Central memory CD8-positive, alpha-beta T cell (primary cell): Measurements from ENCODE around the gene RBM34.

ENCODE experiments used
- ATAC-seq: fragments of 150-1000 bp; cut with Tn5 transposase; replicated peaks from 2 replicates; pipeline ENCODE4 v1.10.0; 2022; ENCODE audit warnings: mild to moderate bottlenecking, moderate FRiP score, moderate number of reproducible peaks; ENCODE audit not compliant: poor library complexity, severe bottlenecking; ENCODE audit errors: extremely low read depth
- DNase-seq, 2 donors: peaks; one replicate each; pipeline ENCODE4 v3.0.0; 2021; ENCODE audit warnings: low spot score in 2 of 2
- H3K27ac Mint-ChIP-seq: one replicate; pipeline ENCODE4 v1.8.0; 2022; ENCODE audit warnings: low read depth, mild to moderate bottlenecking, moderate library complexity, mixed read lengths
- H3K27me3 Mint-ChIP-seq: one replicate; pipeline ENCODE4 v1.8.0; 2022; ENCODE audit warnings: mixed read lengths
- H3K36me3 Mint-ChIP-seq: one replicate; pipeline ENCODE4 v1.8.0; 2022; ENCODE audit warnings: mild to moderate bottlenecking, moderate library complexity, mixed read lengths; ENCODE audit not compliant: insufficient read depth
- H3K4me1 Mint-ChIP-seq: one replicate; pipeline ENCODE4 v1.8.0; 2022; ENCODE audit warnings: mixed read lengths
- H3K4me3 Mint-ChIP-seq: one replicate; pipeline ENCODE4 v1.8.0; 2022; ENCODE audit warnings: mild to moderate bottlenecking, moderate library complexity, mixed read lengths
- H3K9me3 Mint-ChIP-seq: one replicate; pipeline ENCODE4 v1.8.0; 2022; ENCODE audit warnings: mixed read lengths

The RBM34 gene

GRCh38 chr1:235127732-235128455 is 33.2 kb downstream of the RBM34 start:
- Mint-ChIP-seq H3K4me3 (peak overlapping the region; percentile 99), H3K9me3 (no peaks in the 10 kb centered on the region), H3K27me3 (no peaks in the 10 kb centered on the region), H3K4me1 (peaks cover 41% of the 10 kb centered on the region), H3K36me3 (peaks cover 36% of the 10 kb centered on the region), H3K27ac (peak overlapping the region; percentile 96)
- DNase-seq (no peak), ATAC-seq (peak; percentile 21)

GRCh38 chr1:235127203-235127602 is 33.8 kb downstream of the RBM34 start:
- H3K4me3 Mint-ChIP-seq, result peak overlapping the region; percentile 99
- peaks cover 47% of the 10 kb centered on the region for H3K4me1 Mint-ChIP-seq

GRCh38 chr1:235124665-235125064 is 36.4 kb downstream of the RBM34 start:
- H3K9me3 Mint-ChIP-seq, result no peaks in the 10 kb centered on the region
- peak overlapping the region; percentile 44 for H3K4me3 Mint-ChIP-seq
- ATAC-seq (no peak), DNase-seq (no peak)
- H3K4me1 Mint-ChIP-seq, result peaks cover 53% of the 10 kb centered on the region
- H3K27ac Mint-ChIP-seq, result no peak overlapping the region
- peaks cover 56% of the 10 kb centered on the region for H3K36me3 Mint-ChIP-seq
- H3K27me3 Mint-ChIP-seq, result no peaks in the 10 kb centered on the region

More at GRCh38 chr1:235127203-235127602, 33.8 kb downstream of the RBM34 start:
- DNase-seq, result no peak
- Mint-ChIP-seq H3K36me3 (peaks cover 36% of the 10 kb centered on the region), H3K27me3 (no peaks in the 10 kb centered on the region), H3K9me3 (no peaks in the 10 kb centered on the region), H3K27ac (peak overlapping the region; percentile 96)
- ATAC-seq, result no peak

DNA sequence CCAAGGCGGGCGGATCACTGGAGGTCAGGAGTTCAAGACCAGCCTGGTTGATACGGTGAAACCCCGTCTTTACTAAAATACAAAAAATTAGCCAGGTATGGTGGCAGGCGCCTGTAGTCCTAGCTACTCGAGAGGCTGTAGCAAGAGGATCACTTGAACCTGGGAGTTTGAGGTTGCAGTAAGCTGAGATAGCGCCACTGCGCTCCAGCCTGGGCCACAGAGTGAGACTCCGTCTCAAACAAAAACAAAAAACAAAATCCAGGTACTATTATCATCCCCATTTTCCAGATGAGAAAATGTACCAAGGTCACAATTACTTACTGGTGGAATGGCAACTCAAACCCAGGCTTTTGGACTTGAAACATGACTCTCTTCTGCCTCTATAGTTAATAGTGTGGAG is 36.9 kb downstream of the RBM34 start:
- H3K27ac Mint-ChIP-seq, result no peak overlapping the region
- H3K27me3 Mint-ChIP-seq, result no peaks in the 10 kb centered on the region
- DNase-seq (no peak), ATAC-seq (no peak)
- peaks cover 53% of the 10 kb centered on the region for H3K4me1 Mint-ChIP-seq
- peak overlapping the region; percentile 44 for H3K4me3 Mint-ChIP-seq
- no peaks in the 10 kb centered on the region for H3K9me3 Mint-ChIP-seq
- peaks cover 60% of the 10 kb centered on the region for H3K36me3 Mint-ChIP-seq

GRCh38 chr1:235122348-235122747 is 38.7 kb downstream of the RBM34 start:
- H3K36me3 Mint-ChIP-seq, result peaks cover 65% of the 10 kb centered on the region
- no peaks in the 10 kb centered on the region for H3K9me3 Mint-ChIP-seq
- peak overlapping the region; percentile 42 for H3K27ac Mint-ChIP-seq

DNA sequence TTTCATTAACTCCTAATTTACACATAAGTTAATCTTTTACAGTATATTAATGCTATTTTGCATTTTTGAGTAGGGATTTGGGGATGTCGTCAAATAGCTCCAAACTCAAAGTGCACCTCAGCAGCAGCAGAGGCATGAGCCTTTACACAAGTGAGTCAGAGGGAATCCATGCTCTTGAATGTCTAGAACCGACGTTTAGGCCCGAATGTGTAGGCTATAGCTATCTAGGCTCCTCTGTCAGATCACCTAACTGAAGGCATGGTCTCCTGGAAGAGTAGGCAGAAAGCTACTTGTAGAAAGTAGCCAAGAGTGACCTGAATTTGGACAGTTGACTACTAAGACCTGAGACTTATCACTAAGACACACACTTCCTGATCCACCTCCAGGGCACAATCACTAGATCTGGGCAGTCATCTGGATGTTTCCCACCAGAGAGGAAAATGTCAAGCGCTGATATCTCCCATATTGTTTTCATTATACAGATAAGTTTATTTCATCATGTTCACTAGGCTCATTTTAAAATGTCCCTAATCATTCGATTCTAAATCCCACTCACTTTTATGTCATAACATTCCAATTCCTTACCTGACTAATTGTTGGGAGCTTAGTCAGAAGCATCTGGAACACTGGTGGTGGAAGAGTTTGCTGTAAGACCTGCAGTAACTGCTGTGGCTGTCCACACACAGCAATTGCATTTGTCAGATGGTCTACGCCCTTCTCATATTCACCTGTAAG is 47.7 kb downstream of the RBM34 start:
- DNase-seq (no peak), ATAC-seq (no peak)
- Mint-ChIP-seq H3K27ac (no peak overlapping the region), H3K36me3 (peaks cover 79% of the 10 kb centered on the region), H3K9me3 (no peaks in the 10 kb centered on the region), H3K4me1 (peaks cover under 1% of the 10 kb centered on the region), H3K27me3 (no peaks in the 10 kb centered on the region), H3K4me3 (no peak overlapping the region)

More at GRCh38 chr1:235122348-235122747, 38.7 kb downstream of the RBM34 start:
- Mint-ChIP-seq H3K27me3 (no peaks in the 10 kb centered on the region), H3K4me3 (no peak overlapping the region), H3K4me1 (peaks cover 49% of the 10 kb centered on the region)
- ATAC-seq, result no peak
- DNase-seq, result no peak

DNA sequence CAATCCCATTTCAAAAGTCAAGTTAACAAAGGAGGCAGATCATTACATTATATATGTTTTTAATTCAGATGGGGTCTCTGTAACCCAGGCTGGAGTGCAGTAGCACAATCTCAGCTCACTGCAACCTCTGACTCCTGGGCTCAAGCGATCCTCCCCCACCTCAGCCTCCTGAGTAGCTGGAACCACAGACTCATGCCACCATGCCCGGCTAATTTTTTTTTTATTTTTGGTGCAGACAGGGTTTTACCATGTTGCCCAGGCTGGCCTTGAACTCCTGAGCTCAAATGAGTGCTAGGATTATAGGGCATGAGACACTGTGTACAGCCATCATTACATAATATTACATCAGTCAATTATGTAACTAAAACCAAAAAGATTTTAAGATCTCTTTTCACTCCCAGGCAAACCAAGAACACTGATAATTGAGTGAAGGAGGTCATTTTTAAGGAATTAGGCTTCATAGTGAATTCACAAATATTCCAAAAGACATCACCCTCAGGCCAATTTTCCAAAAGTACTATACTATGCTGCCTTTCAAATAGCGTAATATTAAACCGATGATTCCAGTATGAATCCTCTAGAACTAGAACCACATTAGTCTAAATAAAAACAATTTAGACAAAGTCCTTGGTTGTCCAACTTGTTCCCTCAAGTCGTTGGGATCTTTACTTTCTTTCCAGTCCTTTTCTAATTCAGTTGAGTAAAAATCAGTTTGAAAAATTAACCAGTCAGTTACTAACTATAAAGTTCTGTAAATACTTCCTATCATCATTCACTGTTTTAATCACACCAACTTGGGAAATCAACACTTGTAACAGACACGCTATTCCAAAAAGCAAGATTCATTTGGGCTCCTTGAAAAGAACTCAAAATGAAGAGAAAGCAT is 48.5 kb downstream of the RBM34 start:
- DNase-seq (no peak), ATAC-seq (no peak)
- Mint-ChIP-seq H3K4me1 (no peaks in the 10 kb centered on the region), H3K27me3 (no peaks in the 10 kb centered on the region), H3K27ac (no peak overlapping the region), H3K4me3 (no peak overlapping the region), H3K36me3 (peaks cover 73% of the 10 kb centered on the region), H3K9me3 (no peaks in the 10 kb centered on the region)

DNA sequence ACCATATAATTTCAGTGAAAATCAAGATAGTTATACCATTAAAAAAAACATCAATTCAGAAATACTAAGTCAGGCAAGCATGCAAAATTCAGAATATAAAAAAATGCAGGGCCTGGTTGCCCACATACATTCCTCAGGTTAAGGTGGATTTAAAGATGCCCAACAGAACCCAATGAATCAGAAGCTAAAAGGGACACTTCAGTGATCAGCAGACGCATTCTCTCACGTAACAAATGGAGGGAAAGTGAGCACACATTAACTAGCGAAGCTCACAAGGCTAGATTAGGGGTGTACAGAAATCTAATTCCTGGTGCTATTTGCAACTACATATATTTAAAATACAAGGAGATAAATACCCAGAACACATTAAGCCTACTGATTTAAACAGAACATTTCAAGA is 49.9 kb downstream of the RBM34 start:
- peaks cover 62% of the 10 kb centered on the region for H3K36me3 Mint-ChIP-seq
- ATAC-seq (no peak), DNase-seq (no peak)
- no peak overlapping the region for H3K4me3 Mint-ChIP-seq
- H3K9me3 Mint-ChIP-seq, result no peaks in the 10 kb centered on the region
- no peak overlapping the region for H3K27ac Mint-ChIP-seq
- H3K27me3 Mint-ChIP-seq, result no peaks in the 10 kb centered on the region
- peaks cover 5% of the 10 kb centered on the region for H3K4me1 Mint-ChIP-seq

DNA sequence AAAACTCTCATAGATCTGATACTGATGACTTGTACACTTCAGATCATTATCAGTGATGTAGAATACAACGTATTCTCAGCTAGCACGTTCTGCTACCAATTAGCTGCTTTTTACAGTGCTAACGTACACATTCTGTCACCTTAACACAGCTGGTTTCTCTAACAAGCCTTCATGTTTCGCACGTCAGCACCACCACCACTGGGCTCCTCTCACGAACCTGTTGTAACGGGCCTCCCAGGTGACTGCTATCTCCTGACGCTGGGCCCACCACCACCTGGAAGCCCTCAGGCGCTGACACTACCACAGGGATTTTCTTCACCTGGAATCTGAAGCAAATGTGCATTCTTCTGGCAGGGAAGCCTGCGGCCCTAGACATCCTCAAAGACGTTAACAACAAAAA is 52.2 kb downstream of the RBM34 start:
- no peaks in the 10 kb centered on the region for H3K9me3 Mint-ChIP-seq
- H3K27me3 Mint-ChIP-seq, result no peaks in the 10 kb centered on the region
- H3K4me1 Mint-ChIP-seq, result peaks cover 19% of the 10 kb centered on the region
- no peak for ATAC-seq
- H3K27ac Mint-ChIP-seq, result no peak overlapping the region
- no peak for DNase-seq
- H3K36me3 Mint-ChIP-seq, result peaks cover 59% of the 10 kb centered on the region
- no peak overlapping the region for H3K4me3 Mint-ChIP-seq

DNA sequence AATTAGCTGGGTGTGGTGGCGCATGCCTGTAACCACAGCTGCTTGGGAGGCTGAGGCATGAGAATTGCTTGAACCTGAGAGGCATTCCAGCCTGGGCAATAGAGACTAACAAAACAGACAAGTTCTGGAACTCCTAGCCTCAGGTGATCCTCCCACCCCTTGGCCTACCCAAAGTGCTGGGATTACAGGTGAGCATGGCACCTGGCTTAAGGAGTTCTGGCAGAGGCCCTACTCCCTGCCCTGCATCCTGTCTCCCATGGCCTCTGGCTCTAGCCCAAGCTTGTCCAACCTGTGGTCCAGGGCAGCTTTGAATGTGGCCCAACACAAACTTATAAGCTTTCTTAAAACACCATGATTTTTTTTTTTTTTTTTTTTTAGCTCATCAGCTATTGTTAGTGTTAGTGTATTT is 52.9 kb downstream of the RBM34 start:
- Mint-ChIP-seq H3K27me3 (no peaks in the 10 kb centered on the region), H3K9me3 (no peaks in the 10 kb centered on the region), H3K4me3 (no peak overlapping the region), H3K4me1 (peaks cover 22% of the 10 kb centered on the region), H3K36me3 (peaks cover 53% of the 10 kb centered on the region), H3K27ac (no peak overlapping the region)
- no peak for DNase-seq
- ATAC-seq, result no peak

GRCh38 chr1:235107368-235108184 is 53.5 kb downstream of the RBM34 start:
- no peaks in the 10 kb centered on the region for H3K9me3 Mint-ChIP-seq
- no peaks in the 10 kb centered on the region for H3K27me3 Mint-ChIP-seq
- H3K4me1 Mint-ChIP-seq, result peaks cover 22% of the 10 kb centered on the region
- H3K4me3 Mint-ChIP-seq, result no peak overlapping the region
- no peak for DNase-seq
- peaks cover 47% of the 10 kb centered on the region for H3K36me3 Mint-ChIP-seq
- ATAC-seq, result no peak
- peak overlapping the region; percentile 0 for H3K27ac Mint-ChIP-seq

DNA sequence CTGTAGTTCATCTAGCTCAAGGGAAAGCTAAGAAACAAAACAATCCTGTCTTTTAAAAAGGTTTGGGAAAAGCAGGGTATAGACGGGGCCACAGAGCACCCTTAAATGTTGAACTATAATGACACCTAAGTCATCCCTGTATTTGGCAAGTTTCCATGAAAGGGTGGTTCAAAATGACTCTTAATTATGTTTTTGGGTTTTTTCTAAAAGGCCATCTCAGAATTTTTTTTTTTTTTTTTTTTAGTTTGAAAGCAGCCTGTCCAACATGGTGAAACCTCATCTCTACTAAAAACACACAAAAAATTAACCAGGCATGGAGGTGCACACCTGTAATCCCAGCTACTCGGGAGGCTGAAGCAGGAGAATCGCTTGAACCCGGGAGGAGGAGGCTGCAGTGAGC is 54.6 kb downstream of the RBM34 start:
- peak overlapping the region; percentile 0 for H3K27ac Mint-ChIP-seq
- H3K27me3 Mint-ChIP-seq, result no peaks in the 10 kb centered on the region
- ATAC-seq (no peak), DNase-seq (no peak)
- no peaks in the 10 kb centered on the region for H3K9me3 Mint-ChIP-seq
- H3K36me3 Mint-ChIP-seq, result peaks cover 41% of the 10 kb centered on the region
- H3K4me1 Mint-ChIP-seq, result peaks cover 22% of the 10 kb centered on the region
- H3K4me3 Mint-ChIP-seq, result no peak overlapping the region
